KMS-11 (cell line): ENCODE data around the gene EMC8.

Source experiments
- H2AFZ ChIP-seq: fragments of 200-600 bp; sonication (generic); 2 replicates; pipeline ENCODE4 v1.6.1; 2016; ENCODE audit warnings: antibody characterized with exemption, mixed run types, low read depth
- H3K27ac ChIP-seq: fragments of 200-600 bp; sonication (generic); 2 replicates; pipeline ENCODE4 v1.6.1; 2016; ENCODE audit warnings: mild to moderate bottlenecking, mixed run types
- H3K27me3 ChIP-seq: fragments of 200-600 bp; sonication (generic); 2 replicates; pipeline ENCODE4 v1.6.1; 2017; ENCODE audit warnings: mild to moderate bottlenecking, low read depth, mixed run types, moderate library complexity; ENCODE audit not compliant: insufficient read depth
- H3K36me3 ChIP-seq: fragments of 200-600 bp; sonication (generic); 2 replicates; pipeline ENCODE4 v1.6.1; 2017; ENCODE audit warnings: mild to moderate bottlenecking, mixed run types; ENCODE audit not compliant: insufficient read depth
- H3K4me1 ChIP-seq: fragments of 200-600 bp; sonication (generic); 2 replicates; pipeline ENCODE4 v1.6.1; 2016; ENCODE audit warnings: mild to moderate bottlenecking, low read depth, mixed run types; ENCODE audit not compliant: poor library complexity, severe bottlenecking
- H3K4me2 ChIP-seq: fragments of 200-600 bp; sonication (generic); 2 replicates; pipeline ENCODE4 v1.7.0; 2016; ENCODE audit warnings: mild to moderate bottlenecking, mixed run types
- H3K4me3 ChIP-seq: fragments of 200-600 bp; sonication (generic); IDR thresholded peaks from 2 replicates; pipeline ENCODE4 v1.6.1; 2017; ENCODE audit warnings: low read depth, low read length, mixed read lengths; ENCODE audit not compliant: insufficient read depth
- H3K79me2 ChIP-seq: fragments of 200-600 bp; sonication (generic); 2 replicates; pipeline ENCODE4 v1.6.1; 2016; ENCODE audit warnings: low read depth, mixed run types; ENCODE audit not compliant: insufficient read depth
- H3K9ac ChIP-seq: fragments of 200-600 bp; sonication (generic); 2 replicates; pipeline ENCODE4 v1.6.1; 2016; ENCODE audit warnings: mild to moderate bottlenecking, mixed run types
- H4K20me1 ChIP-seq: fragments of 200-600 bp; sonication (generic); 2 replicates; pipeline ENCODE4 v1.6.1; 2016; ENCODE audit warnings: mild to moderate bottlenecking, mixed run types; ENCODE audit not compliant: insufficient read depth
- CTCF ChIP-seq: fragments of 200-600 bp; sonication (generic); conservative IDR thresholded peaks from 2 replicates; pipeline ENCODE4 v1.6.1; 2017; ENCODE audit warnings: low read depth, mild to moderate bottlenecking, antibody characterized with exemption, low read length, moderate library complexity, mixed read lengths

The EMC8 gene

GRCh38 chr16:85799497-85800320 lies at the start of gene EMC8, which contains the start of gene COX4I1:
EMC8 (minus strand) TSS chr16:85799544; CDS start chr16:85799295, 249 bp downstream.
COX4I1 (plus strand) TSS chr16:85799695; CDS start chr16:85801206, 1,511 bp downstream.
- Histone ChIP-seq H3K4me2 (peak within 1 kb of the TSS; percentile 98), H3K4me3 (no peak within 1 kb of the TSS), H2AFZ (peak within 1 kb of the TSS; percentile 50), H3K9ac (peak within 1 kb of the TSS; percentile 96), H3K27ac (peak within 1 kb of the TSS; percentile 85), H4K20me1 (no peaks in the 10 kb centered on the region), H3K27me3 (no peaks in the 10 kb centered on the region), H3K36me3 (peaks cover 11% of the 10 kb centered on the region; the same call in 1 of the 2 replicates), H3K79me2 (peaks cover 74% of the 10 kb centered on the region), H3K4me1 (peaks cover 18% of the 10 kb centered on the region)
- TF ChIP-seq CTCF = no peak

- no peaks in the 10 kb centered on the region for H3K4me1 ChIP-seq
- no peak overlapping the region for H3K4me3 ChIP-seq
- H3K4me2 ChIP-seq = no peak overlapping the region
- no peak overlapping the region for H3K9ac ChIP-seq
- no peak for TF ChIP-seq CTCF
- no peak overlapping the region for H3K27ac ChIP-seq
- no peaks in the 10 kb centered on the region for H3K79me2 ChIP-seq
- no peaks in the 10 kb centered on the region for H3K36me3 ChIP-seq
- H2AFZ ChIP-seq = no peak overlapping the region
- no peaks in the 10 kb centered on the region for H4K20me1 ChIP-seq
- H3K27me3 ChIP-seq = peaks cover 49% of the 10 kb centered on the region
Measured at GRCh38 chr16:85848986-85849385, 49.6 kb upstream of the EMC8 start.

- Histone ChIP-seq H3K27ac (no peak overlapping the region), H3K36me3 (no peaks in the 10 kb centered on the region), H4K20me1 (no peaks in the 10 kb centered on the region), H2AFZ (no peak overlapping the region), H3K4me1 (no peaks in the 10 kb centered on the region), H3K4me2 (no peak overlapping the region), H3K79me2 (no peaks in the 10 kb centered on the region), H3K9ac (no peak overlapping the region), H3K4me3 (no peak overlapping the region), H3K27me3 (peaks cover 44% of the 10 kb centered on the region)
- no peak for TF ChIP-seq CTCF
Measured at GRCh38 chr16:85847681-85848601, 48.6 kb upstream of the EMC8 start.

- no peak overlapping the region for H3K4me3 ChIP-seq
- no peak overlapping the region for H3K4me2 ChIP-seq
- H4K20me1 ChIP-seq = no peaks in the 10 kb centered on the region
- H2AFZ ChIP-seq = no peak overlapping the region
- H3K4me1 ChIP-seq = no peaks in the 10 kb centered on the region
- H3K36me3 ChIP-seq = no peaks in the 10 kb centered on the region
- H3K79me2 ChIP-seq = no peaks in the 10 kb centered on the region
- no peak for TF ChIP-seq CTCF
- no peak overlapping the region for H3K27ac ChIP-seq
- H3K9ac ChIP-seq = no peak overlapping the region
- peaks cover 47% of the 10 kb centered on the region for H3K27me3 ChIP-seq
Measured at GRCh38 chr16:85847036-85847435, 47.7 kb upstream of the EMC8 start.
